ENCODE data around the gene SFT2D3. TPM values are rescaled to one million over a fixed set of nuclear protein-coding genes. Genes with fewer than 3 reads are reported as not detected.

The SFT2D3 gene
- total and polyA plus RNA-seq, 2 donors (not counting 1 experiment from before 2014, with no cell fraction given): 3.5 to 14.2 TPM

GRCh38 chr2:127701651-127702394 lies 526 bp downstream of the SFT2D3 start:
- ATAC-seq (ENCODE audit: low read depth): peak; percentile 69
- Histone ChIP-seq H3K4me2 (replicated peaks; ENCODE audit: low read depth, low read length, poor library complexity, severe bottlenecking) (peak overlapping the region; percentile 88), H3K9me3 (ENCODE audit: control extremely low read depth in 1 of 3, control insufficient read depth in 2 of 3, insufficient read depth in 1 of 3, low read length in 2 of 3) (no peaks in the 10 kb centered on the region), H3K27me3 (replicated peaks in 1 of 4; ENCODE audit: control extremely low read depth in 1 of 4, control insufficient read depth in 3 of 4, insufficient read depth in 4 of 4, low read length in 3 of 4) (no peaks in the 10 kb centered on the region), H4K20me1 (ENCODE audit: control insufficient read depth, insufficient read depth, low read length, poor library complexity, severe bottlenecking) (peaks cover 37% of the 10 kb centered on the region), H3K79me2 (ENCODE audit: control insufficient read depth, insufficient read depth, low read length) (peaks cover 36% of the 10 kb centered on the region), H3K9ac (ENCODE audit: low read length) (peak overlapping the region; percentile 72), H3K36me3 (replicated peaks in 1 of 2; ENCODE audit: control extremely low read depth in 1 of 2, control insufficient read depth in 1 of 2, extremely low read depth in 1 of 2, insufficient read depth in 2 of 2, low read length in 1 of 2) (peaks cover 0 to 26% of the 10 kb centered on the region in 2 experiments), H2AFZ (ENCODE audit: insufficient read depth, low read depth, low read length, poor library complexity, severe bottlenecking) (peak overlapping the region; percentile 82), H3K27ac (ENCODE audit: low read length in 2 of 2) (peak overlapping the region; percentile 91 to 95), H3K4me3 (ENCODE audit: control extremely low read depth in 1 of 5, extremely low read depth in 1 of 5, insufficient read depth in 1 of 5, low read depth in 2 of 5, low read length in 4 of 5) (peak overlapping the region; percentile 69 to 84 (median 77)), H3K4me1 (ENCODE audit: control insufficient read depth in 2 of 2, insufficient read depth in 2 of 2, low read length in 2 of 2) (peaks cover 29% of the 10 kb centered on the region in 2 donors)
- intact Hi-C loops (cut with micrococcal nuclease): loop anchor here (1.0 to 10.0 kb wide), 11 partner anchors 47 to 617 kb away; partner anchors contain the start of genes IWS1, POLR2D, SAP130 and UGGT1
- Mint-ChIP-seq H3K27ac (peak overlapping the region; percentile 100), H3K27me3 (no peaks in the 10 kb centered on the region), H3K4me1 (peaks cover 35% of the 10 kb centered on the region), H3K4me3 (peak overlapping the region; percentile 98), H3K9me3 (ENCODE audit: insufficient read depth) (no peaks in the 10 kb centered on the region)
- under 1% methylated on average over 108 of the region's 108 CpGs for WGBS (ENCODE audit: insufficient coverage)
- peak; percentile 91 for DNase-seq
- TF ChIP-seq EZH2 (IDR thresholded peaks at IDR 0.05; ENCODE audit: borderline replicate concordance, insufficient read depth, low read depth, low read length, poor library complexity, severe bottlenecking) (no peak), CTCF (IDR thresholded peaks at IDR 0.05) (peak; percentile 21)
- POLR2A ChIA-PET: interaction anchor here (0.6 to 1.3 kb wide), 5 partner anchors 27 to 128 kb away, joined by 3 to 4 read pairs (median 4); partner anchors contain the start of gene LIMS2
- CTCF ChIA-PET: interaction anchor here (0.6 to 4.7 kb wide), 6 partner anchors 9 to 187 kb away, joined by 3 to 36 read pairs (median 4); partner anchors contain the start of gene WDR33
